Activated CD4-positive, alpha-beta T cell treated with anti-CD3 and anti-CD28 coated beads for 36 hours (primary cell): Measurements from ENCODE around the gene EPHA3. TPM values are rescaled to one million over a fixed set of nuclear protein-coding genes. Genes with fewer than 3 reads are reported as not detected.

Experiments used
- ATAC-seq: fragments of 200-7000 bp; cut with Tn5 transposase; one replicate; pipeline ENCODE4 v1.10.0; 2021; ENCODE audit warnings: mild to moderate bottlenecking, moderate library complexity
- CTCF ChIA-PET: fragments of 350-600 bp; sonication (Branson Sonifier 250); formaldehyde crosslinking; loops from one replicate; lab custom pipeline; 2021; ENCODE audit warnings: antibody characterized with exemption; lab: Charles Lee
- POLR2A ChIA-PET: fragments of 350-600 bp; sonication (Branson Sonifier 250); formaldehyde crosslinking; loops from one replicate; lab custom pipeline; 2021; ENCODE audit warnings: antibody characterized with exemption, inconsistent platforms; lab: Charles Lee
- DNase-seq: peaks from one replicate; pipeline ENCODE4 v3.0.0-alpha.2; 2020
- H3K27ac Mint-ChIP-seq: one replicate; pipeline ENCODE4 v1.8.0; 2021; ENCODE audit warnings: mixed read lengths
- H3K27me3 Mint-ChIP-seq: one replicate; pipeline ENCODE4 v1.8.0; 2021; ENCODE audit warnings: mixed read lengths
- H3K36me3 Mint-ChIP-seq: one replicate; pipeline ENCODE4 v1.8.0; 2021; ENCODE audit warnings: low read depth, mixed read lengths
- H3K4me1 Mint-ChIP-seq: one replicate; pipeline ENCODE4 v1.8.0; 2021; ENCODE audit warnings: mixed read lengths
- H3K4me3 Mint-ChIP-seq: one replicate; pipeline ENCODE4 v1.8.0; 2021; ENCODE audit warnings: mild to moderate bottlenecking, moderate library complexity, mixed read lengths
- H3K9me3 Mint-ChIP-seq: one replicate; pipeline ENCODE4 v1.8.0; 2021; ENCODE audit warnings: low read depth, mixed read lengths
- intact Hi-C, 2 experiments: fragments of 100-400 bp; cut with DNase I in 1 of 2; cut with micrococcal nuclease in 1 of 2; formaldehyde crosslinking; loops; one replicate each; pipeline versions ENCODE4 v1.14.2 to v1.15.1; 2022 to 2024; cut with DNase I, micrococcal nuclease
- total RNA-seq, 2 experiments: library from RNA; stranded (reverse); gene quantifications; one replicate each; pipeline ENCODE4 v1.2.3, GENCODE V29; 2021

The EPHA3 gene
- under 1 TPM; 0.07 to 0.09 TPM for total RNA-seq

- intact Hi-C loops = no loop called here
- POLR2A ChIA-PET = interaction anchor here (0.7 kb wide), 2 partner anchors 29 to 122 kb away, joined by 3 to 13 read pairs; no protein-coding TSS in a partner anchor
- H3K4me3 Mint-ChIP-seq = peak within 1 kb of the TSS; percentile 62
- peak; percentile 76 for DNase-seq
- no peaks in the 10 kb centered on the region for H3K36me3 Mint-ChIP-seq
- CTCF ChIA-PET = interaction anchor here (0.6 kb wide), 1 partner anchor 842 kb away, joined by 3 read pairs; no protein-coding TSS in a partner anchor
- H3K9me3 Mint-ChIP-seq = peaks cover 2% of the 10 kb centered on the region
- peak; percentile 94 for ATAC-seq
- peaks cover 28% of the 10 kb centered on the region for H3K27me3 Mint-ChIP-seq
- H3K4me1 Mint-ChIP-seq = peaks cover 16% of the 10 kb centered on the region
- H3K27ac Mint-ChIP-seq = no peak within 1 kb of the TSS
Observed at GRCh38 chr3:89107461-89108290, at the start of gene EPHA3. TSS of gene EPHA3 (plus strand) at chr3:89107621. CDS start at chr3:89107749, 128 bp downstream.

GRCh38 chr3:89058371-89058770 is 49.0 kb upstream of the EPHA3 start:
- Mint-ChIP-seq H3K27ac (no peak overlapping the region), H3K36me3 (no peaks in the 10 kb centered on the region), H3K9me3 (no peaks in the 10 kb centered on the region), H3K4me3 (no peak overlapping the region), H3K27me3 (no peaks in the 10 kb centered on the region), H3K4me1 (no peaks in the 10 kb centered on the region)
- intact Hi-C loops = no loop called here
- ChIA-PET CTCF (no interaction called here), POLR2A (no interaction called here)
- DNase-seq = no peak
- ATAC-seq = no peak

- no peaks in the 10 kb centered on the region for H3K4me1 Mint-ChIP-seq
- no peaks in the 10 kb centered on the region for H3K27me3 Mint-ChIP-seq
- CTCF ChIA-PET = no interaction called here
- no peak overlapping the region for H3K27ac Mint-ChIP-seq
- no peaks in the 10 kb centered on the region for H3K36me3 Mint-ChIP-seq
- POLR2A ChIA-PET = no interaction called here
- ATAC-seq = no peak
- intact Hi-C loops = no loop called here
- H3K9me3 Mint-ChIP-seq = no peaks in the 10 kb centered on the region
- H3K4me3 Mint-ChIP-seq = no peak overlapping the region
- no peak for DNase-seq
Observed at GRCh38 chr3:89059211-89059925, 48.1 kb upstream of the EPHA3 start.

- ATAC-seq (no peak), DNase-seq (no peak)
- Mint-ChIP-seq H3K36me3 (no peaks in the 10 kb centered on the region), H3K27me3 (no peaks in the 10 kb centered on the region), H3K4me1 (no peaks in the 10 kb centered on the region), H3K4me3 (no peak overlapping the region), H3K27ac (no peak overlapping the region), H3K9me3 (peaks cover 2% of the 10 kb centered on the region)
- ChIA-PET POLR2A (no interaction called here), CTCF (no interaction called here)
- intact Hi-C loops = no loop called here
Observed at GRCh38 chr3:89061259-89061658, 46.2 kb upstream of the EPHA3 start.

- H3K27me3 Mint-ChIP-seq = no peaks in the 10 kb centered on the region
- POLR2A ChIA-PET = no interaction called here
- H3K36me3 Mint-ChIP-seq = no peaks in the 10 kb centered on the region
- intact Hi-C loops = no loop called here
- H3K9me3 Mint-ChIP-seq = peaks cover 2% of the 10 kb centered on the region
- CTCF ChIA-PET = no interaction called here
- DNase-seq (no peak), ATAC-seq (no peak)
- H3K4me3 Mint-ChIP-seq = no peak overlapping the region
- no peak overlapping the region for H3K27ac Mint-ChIP-seq
- no peaks in the 10 kb centered on the region for H3K4me1 Mint-ChIP-seq
Observed at GRCh38 chr3:89067736-89068135, 39.7 kb upstream of the EPHA3 start.

GRCh38 chr3:89072642-89073041 is 34.8 kb upstream of the EPHA3 start:
- H3K4me3 Mint-ChIP-seq = no peak overlapping the region
- H3K4me1 Mint-ChIP-seq = no peaks in the 10 kb centered on the region
- no peaks in the 10 kb centered on the region for H3K36me3 Mint-ChIP-seq
- no peak for DNase-seq
- peaks cover 2% of the 10 kb centered on the region for H3K9me3 Mint-ChIP-seq
- ATAC-seq = no peak
- H3K27me3 Mint-ChIP-seq = no peaks in the 10 kb centered on the region
- ChIA-PET CTCF (no interaction called here), POLR2A (no interaction called here)
- H3K27ac Mint-ChIP-seq = no peak overlapping the region
- intact Hi-C loops = no loop called here

GRCh38 chr3:89079944-89080343 is 27.5 kb upstream of the EPHA3 start:
- Mint-ChIP-seq H3K4me3 (no peak overlapping the region), H3K27ac (no peak overlapping the region), H3K9me3 (no peaks in the 10 kb centered on the region), H3K27me3 (no peaks in the 10 kb centered on the region), H3K4me1 (no peaks in the 10 kb centered on the region), H3K36me3 (no peaks in the 10 kb centered on the region)
- intact Hi-C loops = no loop called here
- ChIA-PET POLR2A (no interaction called here), CTCF (no interaction called here)
- ATAC-seq (no peak), DNase-seq (no peak)

GRCh38 chr3:89087851-89088250 is 19.6 kb upstream of the EPHA3 start:
- ATAC-seq = no peak

GRCh38 chr3:89098173-89098572 is 9.2 kb upstream of the EPHA3 start:
- Mint-ChIP-seq H3K4me1 (no peaks in the 10 kb centered on the region), H3K36me3 (no peaks in the 10 kb centered on the region), H3K4me3 (no peak overlapping the region), H3K27me3 (peaks cover 2% of the 10 kb centered on the region), H3K9me3 (no peaks in the 10 kb centered on the region), H3K27ac (no peak overlapping the region)
- ATAC-seq (no peak), DNase-seq (no peak)
- POLR2A ChIA-PET = no interaction called here
- CTCF ChIA-PET = interaction anchor here (0.7 kb wide), 1 partner anchor 464 kb away, joined by 8 read pairs; no protein-coding TSS in a partner anchor
- intact Hi-C loops = loop anchor here in 1 of 2 experiments (5.0 kb wide), 1 partner anchor 896 kb away; no protein-coding TSS in a partner anchor

More at GRCh38 chr3:89087851-89088250, 19.6 kb upstream of the EPHA3 start:
- no peak overlapping the region for H3K4me3 Mint-ChIP-seq
- POLR2A ChIA-PET = no interaction called here
- DNase-seq = no peak
- H3K27ac Mint-ChIP-seq = no peak overlapping the region
- H3K9me3 Mint-ChIP-seq = peaks cover 2% of the 10 kb centered on the region
- H3K36me3 Mint-ChIP-seq = no peaks in the 10 kb centered on the region
- intact Hi-C loops = no loop called here
- no peaks in the 10 kb centered on the region for H3K27me3 Mint-ChIP-seq
- H3K4me1 Mint-ChIP-seq = no peaks in the 10 kb centered on the region
- CTCF ChIA-PET = interaction anchor here (0.6 kb wide), 1 partner anchor 54 kb away, joined by 3 read pairs; no protein-coding TSS in a partner anchor

GRCh38 chr3:89098964-89099585 is 8.3 kb upstream of the EPHA3 start:
- ATAC-seq (peak; percentile 81), DNase-seq (peak; percentile 52)
- CTCF ChIA-PET = no interaction called here
- H3K9me3 Mint-ChIP-seq = no peaks in the 10 kb centered on the region
- H3K27ac Mint-ChIP-seq = no peak overlapping the region
- no peak overlapping the region for H3K4me3 Mint-ChIP-seq
- no peaks in the 10 kb centered on the region for H3K4me1 Mint-ChIP-seq
- POLR2A ChIA-PET = no interaction called here
- peaks cover 2% of the 10 kb centered on the region for H3K27me3 Mint-ChIP-seq
- no peaks in the 10 kb centered on the region for H3K36me3 Mint-ChIP-seq
- intact Hi-C loops = loop anchor here (1.0 to 5.0 kb wide), 3 partner anchors 880 to 897 kb away; no protein-coding TSS in a partner anchor

- Mint-ChIP-seq H3K9me3 (no peaks in the 10 kb centered on the region), H3K36me3 (no peaks in the 10 kb centered on the region), H3K27me3 (peaks cover 5% of the 10 kb centered on the region), H3K27ac (no peak overlapping the region), H3K4me3 (no peak overlapping the region), H3K4me1 (no peaks in the 10 kb centered on the region)
- POLR2A ChIA-PET = no interaction called here
- CTCF ChIA-PET = interaction anchor here (0.6 kb wide), 1 partner anchor 451 kb away, joined by 3 read pairs; no protein-coding TSS in a partner anchor
- DNase-seq (no peak), ATAC-seq (no peak)
- intact Hi-C loops = no loop called here
Observed at GRCh38 chr3:89101251-89101650, 6.2 kb upstream of the EPHA3 start.
